GM12878 (cell line): ENCODE measurements around the gene ANO2. TPM values are rescaled to one million over a fixed set of nuclear protein-coding genes. Genes with fewer than 3 reads are reported as not detected.

Source experiments
- ATAC-seq: fragments of 200-7000 bp; cut with Tn5 transposase; 3 replicates; pipeline ENCODE4 v1.9.1; 2020; ENCODE audit warnings: mild to moderate bottlenecking, moderate library complexity
- BruUV-seq: library from RNA; stranded (reverse); fragments of 400-500 nt; replicated peaks from 2 replicates; lab custom pipeline; 2021; lab: Mats Ljungman, UMichigan
- CTCF ChIA-PET: fragments of 300-600 bp; sonication (Branson Sonifier 250); formaldehyde crosslinking; extraction: SDS; loops from one replicate; lab custom pipeline; 2021; ENCODE audit warnings: inconsistent platforms; lab: Yijun Ruan, JAX
- POLR2A ChIA-PET: fragments of 350-600 bp; formaldehyde crosslinking; extraction: SDS; loops from one replicate; lab custom pipeline; 2021; ENCODE audit warnings: inconsistent platforms; lab: Charles Lee
- RAD21 ChIA-PET: fragments of 300-600 bp; sonication (Branson Sonifier 250); formaldehyde crosslinking; loops from one replicate; lab custom pipeline; 2023; ENCODE audit warnings: antibody characterized with exemption; ENCODE audit not compliant: unreplicated experiment; lab: Charles Lee
- SMC1A ChIA-PET: fragments of 300-600 bp; sonication (Branson Sonifier 250); formaldehyde crosslinking; loops from one replicate; lab custom pipeline; 2023; ENCODE audit not compliant: unreplicated experiment, uncharacterized antibody; lab: Charles Lee
- DNase-seq: peaks from one replicate; pipeline ENCODE4 v3.0.0-alpha.2; 2011; ENCODE audit warnings: low read depth, low spot score
- FAIRE-seq: peaks from 3 replicates; lab custom pipeline; 2011; peaks lifted over from hg19 to GRCh38; lab: Jason Lieb, UNC
- H2AFZ ChIP-seq: 2 replicates; pipeline ENCODE4 v1.6.0; 2011; ENCODE audit warnings: low read depth, low read length, control low read depth; ENCODE audit not compliant: control insufficient read depth
- H3K27ac ChIP-seq: 2 replicates; pipeline ENCODE4 v1.5.1; 2011; ENCODE audit warnings: control low read depth; ENCODE audit not compliant: control insufficient read depth, insufficient read depth
- H3K27me3 ChIP-seq, 2 experiments: replicated peaks in 1 of 2; 2 replicates each; pipeline versions ENCODE4 v1.6.0 to v1.6.1; 2011; ENCODE audit warnings: low read length in 1 of 2; ENCODE audit not compliant: control insufficient read depth in 2 of 2, insufficient read depth in 2 of 2
- H3K36me3 ChIP-seq, 2 experiments: 2 replicates each; pipeline ENCODE4 v1.5.1; 2011; ENCODE audit warnings: low read length in 1 of 2; ENCODE audit not compliant: control insufficient read depth in 2 of 2, insufficient read depth in 2 of 2
- H3K4me1 ChIP-seq: 2 replicates; pipeline ENCODE4 v1.6.1; 2011; ENCODE audit warnings: mild to moderate bottlenecking, low read length, moderate library complexity, mixed read lengths; ENCODE audit not compliant: control insufficient read depth, insufficient read depth
- H3K4me2 ChIP-seq: 2 replicates; pipeline ENCODE4 v1.6.0; 2011; ENCODE audit warnings: control low read depth; ENCODE audit not compliant: control insufficient read depth, insufficient read depth
- H3K4me3 ChIP-seq: fragments of 200-600 bp; sonication (generic); 2 replicates; pipeline ENCODE4 v1.5.1; 2016
- H3K79me2 ChIP-seq: 2 replicates; pipeline ENCODE4 v1.6.0; 2011; ENCODE audit warnings: low read length; ENCODE audit not compliant: control insufficient read depth, insufficient read depth
- H3K9ac ChIP-seq: 2 replicates; pipeline ENCODE4 v1.8.0; 2011; ENCODE audit warnings: low read length, control low read depth, mixed read lengths; ENCODE audit not compliant: control insufficient read depth, insufficient read depth
- H3K9me3 ChIP-seq: replicated peaks from 3 replicates; pipeline ENCODE4 v1.5.1; 2011; ENCODE audit warnings: mild to moderate bottlenecking, low read length; ENCODE audit not compliant: control insufficient read depth, insufficient read depth
- H4K20me1 ChIP-seq: 2 replicates; pipeline ENCODE4 v1.6.0; 2011; ENCODE audit not compliant: control insufficient read depth, insufficient read depth
- BCL11A ChIP-seq: IDR thresholded peaks from 2 replicates; pipeline ENCODE4 v1.6.1; 2011; ENCODE audit warnings: low read depth, low read length
- BMI1 ChIP-seq: fragments of 450-650 bp; IDR thresholded peaks from 2 replicates; pipeline ENCODE4 v1.6.1; 2016; ENCODE audit warnings: mild to moderate bottlenecking, moderate library complexity, borderline replicate concordance
- BRCA1 ChIP-seq: IDR thresholded peaks from 2 replicates; pipeline ENCODE4 v1.6.1; 2011; ENCODE audit warnings: low read depth, low read length, improper control_type of control experiment
- EED ChIP-seq: sonication (generic); IDR thresholded peaks from 2 replicates; pipeline ENCODE4 v1.6.1; 2016; ENCODE audit warnings: antibody characterized with exemption, low read depth
- IKZF2 ChIP-seq, 2 experiments: fragments of 450-650 bp; IDR thresholded peaks; 2 replicates each; pipeline ENCODE4 v1.6.1; 2017; ENCODE audit warnings: mild to moderate bottlenecking in 2 of 2, moderate library complexity in 2 of 2
- MXI1 ChIP-seq: fragments of 150-350 bp; IDR thresholded peaks from 2 replicates; pipeline ENCODE4 v1.6.1; 2011; ENCODE audit warnings: low read depth, mild to moderate bottlenecking, inconsistent platforms, low read length, improper control_type of control experiment
- NR2C1 ChIP-seq: fragments of 450-650 bp; IDR thresholded peaks from 2 replicates; pipeline ENCODE4 v1.6.1; 2017; ENCODE audit warnings: antibody characterized with exemption, mild to moderate bottlenecking, moderate library complexity
- RCOR1 ChIP-seq: conservative IDR thresholded peaks from 2 replicates; pipeline ENCODE4 v1.6.1; 2012; ENCODE audit warnings: low read depth, low read length, improper control_type of control experiment
- RUNX3 ChIP-seq: IDR thresholded peaks from 2 replicates; pipeline ENCODE4 v1.6.1; 2012; ENCODE audit warnings: low read length, inconsistent platforms
- SKIL ChIP-seq: fragments of 450-650 bp; IDR thresholded peaks from 2 replicates; pipeline ENCODE4 v1.6.1; 2017; ENCODE audit warnings: mild to moderate bottlenecking, low read depth, inconsistent platforms; ENCODE audit not compliant: poor library complexity, severe bottlenecking
- SREBF1 ChIP-seq: IDR thresholded peaks from 2 replicates; pipeline ENCODE4 v1.6.1; 2012; ENCODE audit warnings: mild to moderate bottlenecking, low read length
- ZNF207 ChIP-seq: fragments of 450-650 bp; IDR thresholded peaks from 2 replicates; pipeline ENCODE4 v1.6.1; 2014; ENCODE audit warnings: antibody characterized with exemption, mild to moderate bottlenecking, borderline replicate concordance
- ZNF24 ChIP-seq: fragments of 450-650 bp; IDR thresholded peaks from 2 replicates; pipeline ENCODE4 v1.6.1; 2017; ENCODE audit warnings: antibody characterized with exemption, mild to moderate bottlenecking
- WGBS: methylation state at CpG from one replicate; pipeline ENCODE4 v1.1.6; 2016; ENCODE audit warnings: low lambda C conversion rate; ENCODE audit not compliant: insufficient replicate concordance, insufficient coverage; ENCODE audit errors: missing lambda C conversion rate; 5-methylcytosine and 5-hydroxymethylcytosine counted together
- in situ Hi-C: fragments of 300-500 bp; cut with MboI; formaldehyde crosslinking; loops from 9 replicates; pipeline ENCODE4 v1.14.3; 2018; ENCODE audit warnings: mixed read lengths
- intact Hi-C: fragments of 100-400 bp; cut with micrococcal nuclease; formaldehyde crosslinking; loops from one replicate; pipeline ENCODE4 v1.14.2; 2022; ENCODE audit not compliant: unreplicated experiment
- polyA plus RNA-seq, 11 experiments: library from polyadenylated mRNA; depleted of rRNA in 4 of 11; unstranded in 6 of 11; stranded (reverse) in 5 of 11; fragments of >200 nt; fragmentation: Nextera tagmentation in 4 of 11; fragmentation: Illumina TruSeq in 1 of 11; extraction: Ambion mirVana in 4 of 11; extraction: Trizol in 1 of 11; gene quantifications; 1 replicate in 1 of 11; 2 replicates in 10 of 11; pipeline versions ENCODE4 v1.2.1 to v1.2.3, GENCODE V29; 2011 to 2016; ENCODE audit warnings: inconsistent platforms in 2 of 11, missing spikeins in 2 of 11, low read depth in 1 of 11
- total RNA-seq, 4 experiments: library from RNA; depleted of rRNA in 3 of 4; stranded (reverse); fragments of >200 nt in 3 of 4; fragmentation: Illumina TruSeq in 1 of 4; extraction: Trizol in 1 of 4; gene quantifications; 2 replicates each; pipeline versions ENCODE4 v1.2.1 to v1.2.3, GENCODE V29; 2013 to 2021
- TF ChIP-seq, protein P1 (sequence below): fragments of 450-650 bp; IDR thresholded peaks from 2 replicates; pipeline ENCODE4 v1.6.1; 2017; ENCODE audit warnings: borderline replicate concordance

Gene ANO2
- total and polyA plus RNA-seq, 10 of the 15 experiments (the other 5 are each of a cell fraction or from before 2014, with no cell fraction given), result not detected

DNA sequence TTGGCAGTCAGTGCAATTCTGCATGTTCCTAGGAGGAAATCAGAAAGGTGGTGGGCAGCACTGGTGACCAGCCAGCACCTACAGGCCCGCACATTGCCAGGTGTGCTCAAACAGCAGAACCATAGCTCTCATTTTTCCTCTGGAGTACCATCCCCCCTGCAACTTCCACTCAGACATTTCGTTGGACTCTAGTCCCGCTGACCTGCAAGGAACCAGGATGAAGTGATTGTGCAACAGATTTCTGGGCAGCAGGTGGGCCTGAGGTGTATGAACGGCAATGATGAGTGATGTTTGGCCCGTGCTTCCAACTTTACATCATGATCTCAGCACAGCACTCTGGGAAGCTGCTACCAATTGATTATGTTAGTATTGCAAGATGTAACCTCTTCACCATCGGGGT is 383.2 kb downstream of the ANO2 start:
- Histone ChIP-seq H3K4me2 (no peak overlapping the region), H3K27me3 (no peaks in the 10 kb centered on the region; a peak in 1 of 4 replicates), H2AFZ (no peak overlapping the region), H3K4me1 (no peaks in the 10 kb centered on the region), H3K4me3 (no peak overlapping the region), H3K27ac (no peak overlapping the region), H3K9ac (no peak overlapping the region), H3K79me2 (no peaks in the 10 kb centered on the region), H4K20me1 (no peaks in the 10 kb centered on the region), H3K36me3 (no peaks in the 10 kb centered on the region), H3K9me3 (no peaks in the 10 kb centered on the region)
- in situ Hi-C loops (no loop called here), intact Hi-C loops (no loop called here)
- ChIA-PET SMC1A (no interaction called here), CTCF (no interaction called here), POLR2A (no interaction called here), RAD21 (no interaction called here)
- DNase-seq (no peak), FAIRE-seq (no peak), ATAC-seq (no peak)
- no peak for TF ChIP-seq NR2C1
- no peak for TF ChIP-seq BRCA1
- TF ChIP-seq ZNF24, result no peak
- TF ChIP-seq, protein P1, sequence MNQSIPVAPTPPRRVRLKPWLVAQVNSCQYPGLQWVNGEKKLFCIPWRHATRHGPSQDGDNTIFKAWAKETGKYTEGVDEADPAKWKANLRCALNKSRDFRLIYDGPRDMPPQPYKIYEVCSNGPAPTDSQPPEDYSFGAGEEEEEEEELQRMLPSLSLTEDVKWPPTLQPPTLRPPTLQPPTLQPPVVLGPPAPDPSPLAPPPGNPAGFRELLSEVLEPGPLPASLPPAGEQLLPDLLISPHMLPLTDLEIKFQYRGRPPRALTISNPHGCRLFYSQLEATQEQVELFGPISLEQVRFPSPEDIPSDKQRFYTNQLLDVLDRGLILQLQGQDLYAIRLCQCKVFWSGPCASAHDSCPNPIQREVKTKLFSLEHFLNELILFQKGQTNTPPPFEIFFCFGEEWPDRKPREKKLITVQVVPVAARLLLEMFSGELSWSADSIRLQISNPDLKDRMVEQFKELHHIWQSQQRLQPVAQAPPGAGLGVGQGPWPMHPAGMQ, result no peak
- TF ChIP-seq BCL11A, result no peak
- TF ChIP-seq SREBF1, result no peak
- TF ChIP-seq SKIL, result no peak
- no peak for TF ChIP-seq RUNX3
- TF ChIP-seq MXI1, result no peak
- TF ChIP-seq ZNF207, result no peak
- TF ChIP-seq RCOR1, result no peak
- no peak for TF ChIP-seq IKZF2 (IDR thresholded peaks at IDR 0.05)
- no peak for TF ChIP-seq BMI1
- TF ChIP-seq EED, result no peak
- 16% methylated on average over 6 of the region's 6 CpGs for WGBS
- BruUV-seq, result no TSS peak
